Measurements from ENCODE around the gene ERFE.

- TF ChIP-seq ZNF431 (CRISPR knock-in tag; IDR thresholded peaks at IDR 0.05), result no peak
- TF ChIP-seq ZNF133 (CRISPR knock-in tag; IDR thresholded peaks at IDR 0.05), result no peak
- TF ChIP-seq CTCF (IDR thresholded peaks at IDR 0.05 in 2 of 3, conservative IDR thresholded peaks at IDR 0.05 in 1 of 3; ENCODE audit: insufficient read depth in 2 of 3, low read depth in 1 of 3, low read length in 3 of 3), result no peak
- no peak for TF ChIP-seq CREB3L1 (IDR thresholded peaks at IDR 0.05; ENCODE audit: borderline replicate concordance, low read depth)
- no peak for TF ChIP-seq SETDB1 (IDR thresholded peaks at IDR 0.05; ENCODE audit: low read length)
- no peak for TF ChIP-seq NR3C1 (CRISPR knock-in tag; IDR thresholded peaks at IDR 0.05)
- no peak for TF ChIP-seq POLR2A (conservative IDR thresholded peaks at IDR 0.05)
- TF ChIP-seq RNF2 (IDR thresholded peaks at IDR 0.05), result no peak
- no peak for TF ChIP-seq TEAD4 (IDR thresholded peaks at IDR 0.05; ENCODE audit: low read length)
- no peak for TF ChIP-seq TEAD4 (CRISPR knock-in tag; IDR thresholded peaks at IDR 0.05; ENCODE audit: borderline replicate concordance)
- TF ChIP-seq DPF2 (IDR thresholded peaks at IDR 0.05), result no peak
- no peak for TF ChIP-seq TAF15 (IDR thresholded peaks at IDR 0.05; ENCODE audit: low read depth, low read length)
- TF ChIP-seq VEZF1 (CRISPR knock-in tag; IDR thresholded peaks at IDR 0.05), result no peak
These were observed 11.8 kb upstream of the ERFE start for GRCh38 chr2:238146884-238147544.

Measured in K562 (cell line).